AG04449 (cell line): ENCODE data around the gene COX18.

Experiments used
- CTCF ChIA-PET: fragments of 350-600 bp; formaldehyde crosslinking; extraction: SDS; loops from one replicate; lab custom pipeline; 2021; ENCODE audit warnings: antibody characterized with exemption; lab: Yijun Ruan, JAX
- POLR2A ChIA-PET: fragments of 400-600, 350-600 bp; formaldehyde crosslinking; extraction: SDS; loops from one replicate; lab custom pipeline; 2020; ENCODE audit warnings: antibody characterized with exemption, inconsistent platforms; lab: Yijun Ruan, JAX
- DNase-seq: peaks from one replicate; pipeline ENCODE4 v3.0.0-alpha.2; 2010; ENCODE audit warnings: low read depth, low spot score
- H3K4me3 ChIP-seq: 2 replicates; pipeline ENCODE4 v1.5.1; 2011; ENCODE audit warnings: low read depth, mild to moderate bottlenecking, control low read depth, low read length
- CTCF ChIP-seq: IDR thresholded peaks from one replicate; pipeline ENCODE4 v1.5.1; 2011; ENCODE audit warnings: mild to moderate bottlenecking, moderate library complexity, low read length, control low read depth, inconsistent platforms; ENCODE audit not compliant: insufficient read depth; ENCODE audit errors: missing control alignments

COX18 gene

GRCh38 chr4:73045879-73046278 lies 23.6 kb downstream of the COX18 start:
- CTCF ChIA-PET = no interaction called here
- no peak for DNase-seq
- POLR2A ChIA-PET = no interaction called here
- no peak for TF ChIP-seq CTCF
- H3K4me3 ChIP-seq = no peak overlapping the region

- TF ChIP-seq CTCF = no peak
- ChIA-PET CTCF (interaction anchor here (1.7 to 1.8 kb wide), 2 partner anchors 11 to 220 kb away, joined by 4 read pairs; no protein-coding TSS in a partner anchor), POLR2A (no interaction called here)
- no peak overlapping the region for H3K4me3 ChIP-seq
- no peak for DNase-seq
These were observed 32.5 kb downstream of the COX18 start for GRCh38 chr4:73037057-73037456.

GRCh38 chr4:73036123-73036522 lies 33.4 kb downstream of the COX18 start:
- no peak overlapping the region for H3K4me3 ChIP-seq
- TF ChIP-seq CTCF = no peak
- CTCF ChIA-PET = interaction anchor here (1.8 kb wide), 1 partner anchor 221 kb away, joined by 4 read pairs; no protein-coding TSS in a partner anchor
- no peak for DNase-seq
- POLR2A ChIA-PET = no interaction called here

GRCh38 chr4:73034896-73035295 lies 34.6 kb downstream of the COX18 start:
- H3K4me3 ChIP-seq = no peak overlapping the region
- TF ChIP-seq CTCF = no peak
- ChIA-PET CTCF (no interaction called here), POLR2A (no interaction called here)
- DNase-seq = no peak

- DNase-seq = no peak
- TF ChIP-seq CTCF = no peak
- ChIA-PET POLR2A (no interaction called here), CTCF (interaction anchor here (1.3 to 1.4 kb wide), 2 partner anchors 228 to 702 kb away, joined by 3 read pairs; no protein-coding TSS in a partner anchor)
- no peak overlapping the region for H3K4me3 ChIP-seq
These were observed 40.9 kb downstream of the COX18 start for GRCh38 chr4:73028621-73029020.

GRCh38 chr4:73021634-73022033 lies 47.9 kb downstream of the COX18 start:
- no peak overlapping the region for H3K4me3 ChIP-seq
- TF ChIP-seq CTCF = no peak
- POLR2A ChIA-PET = no interaction called here
- DNase-seq = no peak
- CTCF ChIA-PET = interaction anchor here (0.9 to 4.2 kb wide), 7 partner anchors 13 to 717 kb away, joined by 3 to 33 read pairs (median 5); no protein-coding TSS in a partner anchor
